H1 (cell line): ENCODE data around the gene TM4SF1. TPM values are rescaled to one million over a fixed set of nuclear protein-coding genes. Genes with fewer than 3 reads are reported as not detected.

Source experiments
- BACH1 ChIP-seq: IDR thresholded peaks from 2 replicates; pipeline ENCODE4 v1.6.1; 2012; ENCODE audit warnings: low read length, improper control_type of control experiment
- E2F6 ChIP-seq: IDR thresholded peaks from 2 replicates; pipeline ENCODE4 v1.6.1; 2012; ENCODE audit warnings: inconsistent platforms
- SUZ12 ChIP-seq: fragments of 200-600 bp; sonication (generic); IDR thresholded peaks from 2 replicates; pipeline ENCODE4 v1.6.1; 2012; ENCODE audit warnings: mild to moderate bottlenecking, inconsistent platforms, low read length, moderate library complexity, mixed read lengths
- TBP ChIP-seq: IDR thresholded peaks from 2 replicates; pipeline ENCODE4 v1.6.1; 2011; ENCODE audit warnings: low read depth, low read length, improper control_type of control experiment
- polyA plus RNA-seq, 7 experiments: library from polyadenylated mRNA; depleted of rRNA in 3 of 7; stranded (reverse) in 5 of 7; unstranded in 2 of 7; fragments of >200 nt in 5 of 7; fragments of 200-250 nt in 2 of 7; gene quantifications; 1 replicate in 5 of 7; 2 replicates in 1 of 7; 4 replicates in 1 of 7; pipeline versions ENCODE4 v1.2.1 to v1.2.3, GENCODE V29; 2011 to 2013; ENCODE audit warnings: missing spikeins in 2 of 7, mixed read lengths in 2 of 7
- total RNA-seq: library from RNA; stranded (reverse); fragmentation: NEBNext Ultra II Directional; extraction: Animal tissue kit (Norgen Biotek cat#: 25700); gene quantifications from 2 replicates; pipeline ENCODE4 v1.2.1, GENCODE V29; 2021
- TF ChIP-seq, protein P1 (sequence below): fragments of 300-600 bp; sonication (generic); IDR thresholded peaks from 2 replicates; pipeline ENCODE4 v1.7.1; 2012; ENCODE audit warnings: low read length, moderate library complexity, mild to moderate bottlenecking, inconsistent platforms; ENCODE audit not compliant: insufficient replicate concordance

The TM4SF1 gene
- total and polyA plus RNA-seq, 2 of the 8 experiments (the other 6 are each of a cell fraction or from before 2014, with no cell fraction given), result 0.26 to 1.3 TPM

- TF ChIP-seq, protein P1, sequence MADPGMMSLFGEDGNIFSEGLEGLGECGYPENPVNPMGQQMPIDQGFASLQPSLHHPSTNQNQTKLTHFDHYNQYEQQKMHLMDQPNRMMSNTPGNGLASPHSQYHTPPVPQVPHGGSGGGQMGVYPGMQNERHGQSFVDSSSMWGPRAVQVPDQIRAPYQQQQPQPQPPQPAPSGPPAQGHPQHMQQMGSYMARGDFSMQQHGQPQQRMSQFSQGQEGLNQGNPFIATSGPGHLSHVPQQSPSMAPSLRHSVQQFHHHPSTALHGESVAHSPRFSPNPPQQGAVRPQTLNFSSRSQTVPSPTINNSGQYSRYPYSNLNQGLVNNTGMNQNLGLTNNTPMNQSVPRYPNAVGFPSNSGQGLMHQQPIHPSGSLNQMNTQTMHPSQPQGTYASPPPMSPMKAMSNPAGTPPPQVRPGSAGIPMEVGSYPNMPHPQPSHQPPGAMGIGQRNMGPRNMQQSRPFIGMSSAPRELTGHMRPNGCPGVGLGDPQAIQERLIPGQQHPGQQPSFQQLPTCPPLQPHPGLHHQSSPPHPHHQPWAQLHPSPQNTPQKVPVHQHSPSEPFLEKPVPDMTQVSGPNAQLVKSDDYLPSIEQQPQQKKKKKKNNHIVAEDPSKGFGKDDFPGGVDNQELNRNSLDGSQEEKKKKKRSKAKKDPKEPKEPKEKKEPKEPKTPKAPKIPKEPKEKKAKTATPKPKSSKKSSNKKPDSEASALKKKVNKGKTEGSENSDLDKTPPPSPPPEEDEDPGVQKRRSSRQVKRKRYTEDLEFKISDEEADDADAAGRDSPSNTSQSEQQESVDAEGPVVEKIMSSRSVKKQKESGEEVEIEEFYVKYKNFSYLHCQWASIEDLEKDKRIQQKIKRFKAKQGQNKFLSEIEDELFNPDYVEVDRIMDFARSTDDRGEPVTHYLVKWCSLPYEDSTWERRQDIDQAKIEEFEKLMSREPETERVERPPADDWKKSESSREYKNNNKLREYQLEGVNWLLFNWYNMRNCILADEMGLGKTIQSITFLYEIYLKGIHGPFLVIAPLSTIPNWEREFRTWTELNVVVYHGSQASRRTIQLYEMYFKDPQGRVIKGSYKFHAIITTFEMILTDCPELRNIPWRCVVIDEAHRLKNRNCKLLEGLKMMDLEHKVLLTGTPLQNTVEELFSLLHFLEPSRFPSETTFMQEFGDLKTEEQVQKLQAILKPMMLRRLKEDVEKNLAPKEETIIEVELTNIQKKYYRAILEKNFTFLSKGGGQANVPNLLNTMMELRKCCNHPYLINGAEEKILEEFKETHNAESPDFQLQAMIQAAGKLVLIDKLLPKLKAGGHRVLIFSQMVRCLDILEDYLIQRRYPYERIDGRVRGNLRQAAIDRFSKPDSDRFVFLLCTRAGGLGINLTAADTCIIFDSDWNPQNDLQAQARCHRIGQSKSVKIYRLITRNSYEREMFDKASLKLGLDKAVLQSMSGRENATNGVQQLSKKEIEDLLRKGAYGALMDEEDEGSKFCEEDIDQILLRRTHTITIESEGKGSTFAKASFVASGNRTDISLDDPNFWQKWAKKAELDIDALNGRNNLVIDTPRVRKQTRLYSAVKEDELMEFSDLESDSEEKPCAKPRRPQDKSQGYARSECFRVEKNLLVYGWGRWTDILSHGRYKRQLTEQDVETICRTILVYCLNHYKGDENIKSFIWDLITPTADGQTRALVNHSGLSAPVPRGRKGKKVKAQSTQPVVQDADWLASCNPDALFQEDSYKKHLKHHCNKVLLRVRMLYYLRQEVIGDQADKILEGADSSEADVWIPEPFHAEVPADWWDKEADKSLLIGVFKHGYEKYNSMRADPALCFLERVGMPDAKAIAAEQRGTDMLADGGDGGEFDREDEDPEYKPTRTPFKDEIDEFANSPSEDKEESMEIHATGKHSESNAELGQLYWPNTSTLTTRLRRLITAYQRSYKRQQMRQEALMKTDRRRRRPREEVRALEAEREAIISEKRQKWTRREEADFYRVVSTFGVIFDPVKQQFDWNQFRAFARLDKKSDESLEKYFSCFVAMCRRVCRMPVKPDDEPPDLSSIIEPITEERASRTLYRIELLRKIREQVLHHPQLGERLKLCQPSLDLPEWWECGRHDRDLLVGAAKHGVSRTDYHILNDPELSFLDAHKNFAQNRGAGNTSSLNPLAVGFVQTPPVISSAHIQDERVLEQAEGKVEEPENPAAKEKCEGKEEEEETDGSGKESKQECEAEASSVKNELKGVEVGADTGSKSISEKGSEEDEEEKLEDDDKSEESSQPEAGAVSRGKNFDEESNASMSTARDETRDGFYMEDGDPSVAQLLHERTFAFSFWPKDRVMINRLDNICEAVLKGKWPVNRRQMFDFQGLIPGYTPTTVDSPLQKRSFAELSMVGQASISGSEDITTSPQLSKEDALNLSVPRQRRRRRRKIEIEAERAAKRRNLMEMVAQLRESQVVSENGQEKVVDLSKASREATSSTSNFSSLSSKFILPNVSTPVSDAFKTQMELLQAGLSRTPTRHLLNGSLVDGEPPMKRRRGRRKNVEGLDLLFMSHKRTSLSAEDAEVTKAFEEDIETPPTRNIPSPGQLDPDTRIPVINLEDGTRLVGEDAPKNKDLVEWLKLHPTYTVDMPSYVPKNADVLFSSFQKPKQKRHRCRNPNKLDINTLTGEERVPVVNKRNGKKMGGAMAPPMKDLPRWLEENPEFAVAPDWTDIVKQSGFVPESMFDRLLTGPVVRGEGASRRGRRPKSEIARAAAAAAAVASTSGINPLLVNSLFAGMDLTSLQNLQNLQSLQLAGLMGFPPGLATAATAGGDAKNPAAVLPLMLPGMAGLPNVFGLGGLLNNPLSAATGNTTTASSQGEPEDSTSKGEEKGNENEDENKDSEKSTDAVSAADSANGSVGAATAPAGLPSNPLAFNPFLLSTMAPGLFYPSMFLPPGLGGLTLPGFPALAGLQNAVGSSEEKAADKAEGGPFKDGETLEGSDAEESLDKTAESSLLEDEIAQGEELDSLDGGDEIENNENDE, result no peak
- TF ChIP-seq TBP (no peak), BACH1 (no peak), SUZ12 (no peak), E2F6 (no peak)
Observed at GRCh38 chr3:149414557-149415231, 37.2 kb upstream of the TM4SF1 start (continued).
